Right lobe of liver (tissue), 6 donors: ENCODE measurements around the gene MOB3B. TPM values are rescaled to one million over a fixed set of nuclear protein-coding genes. Genes with fewer than 3 reads are reported as not detected.

Source experiments
- ATAC-seq, 4 donors: fragments of 200-7000 bp; cut with Tn5 transposase; one replicate each; pipeline ENCODE4 v1.9.1; 2020; ENCODE audit warnings: mild to moderate bottlenecking in 4 of 4, moderate library complexity in 4 of 4
- DNase-seq, 3 donors: peaks; one replicate each; pipeline ENCODE4 v3.0.0-alpha.2; 2020
- H3K27ac ChIP-seq, 3 donors: fragments of 200-600 bp; one replicate each; pipeline ENCODE4 v1.8.0; 2022
- H3K27me3 ChIP-seq, 2 donors: fragments of 200-600 bp; one replicate each; pipeline ENCODE4 v1.8.0; 2022
- H3K36me3 ChIP-seq, 4 donors: fragments of 200-600 bp; sonication (generic) in 1 of 4; one replicate each; pipeline versions ENCODE4 v1.5.1 to v1.8.0; 2017 to 2022; ENCODE audit warnings: control low read depth in 1 of 4
- H3K4me1 ChIP-seq, 4 donors: fragments of 200-600 bp; sonication (generic) in 1 of 4; one replicate each; pipeline versions ENCODE4 v1.5.1 to v1.8.0; 2017 to 2022; ENCODE audit warnings: control low read depth in 1 of 4
- H3K4me3 ChIP-seq, 3 donors: fragments of 200-600 bp; one replicate each; pipeline ENCODE4 v1.8.0; 2022
- H3K9me3 ChIP-seq, 4 donors: fragments of 200-600 bp; sonication (generic) in 1 of 4; one replicate each; pipeline versions ENCODE4 v1.5.1 to v1.8.0; 2017 to 2022; ENCODE audit warnings: control low read depth in 1 of 4
- POLR2A ChIP-seq: fragments of 450-650 bp; IDR thresholded peaks from one replicate; pipeline ENCODE4 v1.6.1; 2017; ENCODE audit warnings: antibody characterized with exemption, mild to moderate bottlenecking
- WGBS: methylation state at CpG from one replicate; pipeline ENCODE4 v1.1.6; 2018; ENCODE audit warnings: low coverage, low lambda C conversion rate; ENCODE audit not compliant: insufficient coverage; ENCODE audit errors: missing lambda C conversion rate; 5-methylcytosine and 5-hydroxymethylcytosine counted together
- intact Hi-C, 2 donors: fragments of 100-400 bp; cut with DNase I; formaldehyde crosslinking; loops; one replicate each; pipeline versions ENCODE4 v1.11.2 to v1.14.1; 2022
- total RNA-seq, 6 experiments: library from RNA; depleted of rRNA in 2 of 6; stranded (reverse); fragments of >200 nt in 2 of 6; fragmentation: NEBNext Ultra II Directional in 3 of 6; extraction: Animal tissue kit (Norgen Biotek cat#: 25700) in 3 of 6; gene quantifications; one replicate each; pipeline versions ENCODE4 v1.1.0 to v1.2.4, GENCODE V29; 2016 to 2023
- TF ChIP-seq, protein P1 (sequence below), 4 donors: fragments of 200-600 bp in 3 of 4; fragments of 450-650 bp in 1 of 4; IDR thresholded peaks; one replicate each; pipeline versions ENCODE4 v1.5.1 to v1.8.0; 2016 to 2022; ENCODE audit warnings: antibody characterized with exemption in 4 of 4, mild to moderate bottlenecking in 2 of 4
- donor health status: DM: no; HTN: yes; CAD: no.
- donor health status: DM: no; HTN: no; CAD: no.
- donor health status: DM: no; HTN: no; CAD: no.
- donor health status: DM: no; HTN: yes; CAD: no.
- donor health status: DM: no; HTN: yes; CAD: no.

MOB3B gene
- total RNA-seq, 6 experiments from 2014 or later: 1.0 to 2.4 (median 1.7) TPM

GRCh38 chr9:27489087-27489876, 40.3 kb downstream of the MOB3B start:
- ATAC-seq: no peak

GRCh38 chr9:27487927-27488326, 41.7 kb downstream of the MOB3B start:
- Histone ChIP-seq H3K36me3 (no peaks in the 10 kb centered on the region), H3K4me3 (no peak overlapping the region), H3K4me1 (no peaks in the 10 kb centered on the region), H3K9me3 (no peaks in the 10 kb centered on the region), H3K27ac (no peak overlapping the region), H3K27me3 (no peaks in the 10 kb centered on the region)
- WGBS: no CpG with 5 or more reads among the region's 1 CpG
- intact Hi-C loops: no loop called here
- DNase-seq (no peak), ATAC-seq (no peak)
- TF ChIP-seq, protein P1, sequence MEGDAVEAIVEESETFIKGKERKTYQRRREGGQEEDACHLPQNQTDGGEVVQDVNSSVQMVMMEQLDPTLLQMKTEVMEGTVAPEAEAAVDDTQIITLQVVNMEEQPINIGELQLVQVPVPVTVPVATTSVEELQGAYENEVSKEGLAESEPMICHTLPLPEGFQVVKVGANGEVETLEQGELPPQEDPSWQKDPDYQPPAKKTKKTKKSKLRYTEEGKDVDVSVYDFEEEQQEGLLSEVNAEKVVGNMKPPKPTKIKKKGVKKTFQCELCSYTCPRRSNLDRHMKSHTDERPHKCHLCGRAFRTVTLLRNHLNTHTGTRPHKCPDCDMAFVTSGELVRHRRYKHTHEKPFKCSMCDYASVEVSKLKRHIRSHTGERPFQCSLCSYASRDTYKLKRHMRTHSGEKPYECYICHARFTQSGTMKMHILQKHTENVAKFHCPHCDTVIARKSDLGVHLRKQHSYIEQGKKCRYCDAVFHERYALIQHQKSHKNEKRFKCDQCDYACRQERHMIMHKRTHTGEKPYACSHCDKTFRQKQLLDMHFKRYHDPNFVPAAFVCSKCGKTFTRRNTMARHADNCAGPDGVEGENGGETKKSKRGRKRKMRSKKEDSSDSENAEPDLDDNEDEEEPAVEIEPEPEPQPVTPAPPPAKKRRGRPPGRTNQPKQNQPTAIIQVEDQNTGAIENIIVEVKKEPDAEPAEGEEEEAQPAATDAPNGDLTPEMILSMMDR (IDR thresholded peaks at IDR 0.05): no peak
- TF ChIP-seq POLR2A: no peak

More at GRCh38 chr9:27489087-27489876, 40.3 kb downstream of the MOB3B start:
- no peaks in the 10 kb centered on the region for H3K4me1 ChIP-seq
- 77% methylated on average over 5 of the region's 5 CpGs for WGBS
- TF ChIP-seq POLR2A: no peak
- TF ChIP-seq, protein P1 (IDR thresholded peaks at IDR 0.05): no peak
- H3K27ac ChIP-seq: no peak overlapping the region
- no peaks in the 10 kb centered on the region for H3K36me3 ChIP-seq
- no peaks in the 10 kb centered on the region for H3K9me3 ChIP-seq
- no peaks in the 10 kb centered on the region for H3K27me3 ChIP-seq
- intact Hi-C loops: no loop called here
- no peak overlapping the region for H3K4me3 ChIP-seq
- DNase-seq: no peak

DNA sequence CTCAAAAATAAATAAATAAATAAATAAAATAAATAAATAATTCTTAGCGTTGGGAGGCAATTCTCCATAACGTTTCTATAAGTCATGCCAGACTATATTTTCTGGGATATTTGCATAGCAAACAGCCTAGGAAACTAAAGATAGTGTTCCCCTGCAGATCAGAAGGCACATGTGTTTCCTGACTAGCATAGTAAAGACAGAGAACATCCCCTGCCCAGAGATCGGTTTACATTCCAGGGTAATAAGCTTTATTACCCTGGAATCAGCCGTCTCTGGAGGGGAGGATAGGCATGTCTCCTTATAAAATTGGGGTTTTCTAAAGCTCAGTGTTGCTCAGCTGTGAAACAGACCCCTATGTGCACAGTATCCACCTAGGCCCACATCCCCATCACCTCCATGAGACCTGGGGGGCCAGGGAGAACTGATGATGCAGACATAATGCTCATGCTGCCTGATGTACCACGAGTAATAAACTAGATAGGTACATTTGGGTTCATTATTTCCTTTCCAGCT, 42.4 kb downstream of the MOB3B start:
- 84% methylated on average over 4 of the region's 5 CpGs for WGBS
- H3K9me3 ChIP-seq: no peaks in the 10 kb centered on the region
- intact Hi-C loops: no loop called here
- H3K4me3 ChIP-seq: no peak overlapping the region
- H3K27me3 ChIP-seq: no peaks in the 10 kb centered on the region
- no peak overlapping the region for H3K27ac ChIP-seq
- ATAC-seq (no peak), DNase-seq (no peak)
- no peaks in the 10 kb centered on the region for H3K4me1 ChIP-seq
- no peaks in the 10 kb centered on the region for H3K36me3 ChIP-seq
- no peak for TF ChIP-seq POLR2A
- TF ChIP-seq, protein P1 (IDR thresholded peaks at IDR 0.05): no peak

DNA sequence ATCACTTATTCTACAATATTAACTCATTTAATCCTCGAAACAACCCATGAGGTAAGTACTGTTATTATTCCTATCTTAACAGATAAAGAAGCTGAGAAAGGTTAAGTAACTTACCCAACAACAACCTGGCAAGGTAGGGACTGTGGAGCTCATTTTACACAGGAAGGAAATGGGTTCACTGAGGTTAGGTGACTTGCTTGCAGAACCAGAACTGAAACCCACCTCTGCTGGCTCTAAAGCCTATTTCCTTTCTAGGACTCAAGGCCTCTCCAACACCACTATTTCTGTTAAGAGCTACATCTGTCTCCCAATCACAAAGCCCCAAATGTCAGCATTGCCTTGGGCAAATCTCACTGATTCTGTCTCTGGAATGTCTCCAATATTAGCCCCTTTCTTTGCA, 44.5 kb downstream of the MOB3B start:
- no peak overlapping the region for H3K4me3 ChIP-seq
- H3K4me1 ChIP-seq: no peaks in the 10 kb centered on the region
- intact Hi-C loops: no loop called here
- H3K27ac ChIP-seq: no peak overlapping the region
- WGBS: 92% methylated on average over 1 of the region's 1 CpG
- no peak for ATAC-seq
- no peaks in the 10 kb centered on the region for H3K36me3 ChIP-seq
- no peak for DNase-seq
- H3K27me3 ChIP-seq: no peaks in the 10 kb centered on the region
- H3K9me3 ChIP-seq: no peaks in the 10 kb centered on the region
- TF ChIP-seq, protein P1 (IDR thresholded peaks at IDR 0.05): no peak
- no peak for TF ChIP-seq POLR2A
